GM12864 (cell line): ENCODE data around the gene ZNF532.

ENCODE experiments used
- DNase-seq: peaks from one replicate; pipeline ENCODE4 v3.0.0-alpha.2; 2011; ENCODE audit warnings: low read depth
- H3K4me3 ChIP-seq: 2 replicates; pipeline ENCODE4 v1.5.1; 2011; ENCODE audit warnings: mild to moderate bottlenecking, low read depth, low read length, control low read depth
- TF ChIP-seq, protein P1 (sequence below): IDR thresholded peaks from 2 replicates; pipeline ENCODE4 v1.5.1; 2011; ENCODE audit warnings: low read depth, mild to moderate bottlenecking, moderate library complexity, low read length, control low read depth, inconsistent platforms; ENCODE audit errors: missing control alignments

ZNF532 gene

DNA sequence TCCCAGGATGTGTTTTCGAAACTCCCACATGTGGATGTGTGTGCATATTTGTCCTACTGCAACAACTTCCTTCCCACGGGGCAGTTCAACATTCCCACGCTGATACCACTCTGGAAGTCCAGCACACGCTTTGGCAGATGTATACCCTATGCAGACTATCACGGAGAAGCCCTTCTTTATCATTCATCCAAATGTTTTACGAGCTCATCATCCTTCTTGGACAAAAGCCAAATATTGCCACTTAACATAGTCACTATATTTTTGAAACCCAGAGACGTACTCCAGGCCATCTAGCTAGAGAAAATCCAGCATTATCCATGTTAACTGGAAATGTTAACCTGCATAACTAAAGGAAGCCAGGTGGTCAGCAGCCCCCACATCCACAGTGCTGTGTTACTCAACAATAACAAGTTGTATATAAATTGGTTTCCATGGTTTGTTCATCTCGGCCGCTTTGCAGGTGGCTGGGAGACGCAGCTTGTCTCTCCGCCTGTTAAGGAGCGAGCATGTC is 131.5 kb downstream of the ZNF532 start:
- DNase-seq = no peak
- TF ChIP-seq, protein P1, sequence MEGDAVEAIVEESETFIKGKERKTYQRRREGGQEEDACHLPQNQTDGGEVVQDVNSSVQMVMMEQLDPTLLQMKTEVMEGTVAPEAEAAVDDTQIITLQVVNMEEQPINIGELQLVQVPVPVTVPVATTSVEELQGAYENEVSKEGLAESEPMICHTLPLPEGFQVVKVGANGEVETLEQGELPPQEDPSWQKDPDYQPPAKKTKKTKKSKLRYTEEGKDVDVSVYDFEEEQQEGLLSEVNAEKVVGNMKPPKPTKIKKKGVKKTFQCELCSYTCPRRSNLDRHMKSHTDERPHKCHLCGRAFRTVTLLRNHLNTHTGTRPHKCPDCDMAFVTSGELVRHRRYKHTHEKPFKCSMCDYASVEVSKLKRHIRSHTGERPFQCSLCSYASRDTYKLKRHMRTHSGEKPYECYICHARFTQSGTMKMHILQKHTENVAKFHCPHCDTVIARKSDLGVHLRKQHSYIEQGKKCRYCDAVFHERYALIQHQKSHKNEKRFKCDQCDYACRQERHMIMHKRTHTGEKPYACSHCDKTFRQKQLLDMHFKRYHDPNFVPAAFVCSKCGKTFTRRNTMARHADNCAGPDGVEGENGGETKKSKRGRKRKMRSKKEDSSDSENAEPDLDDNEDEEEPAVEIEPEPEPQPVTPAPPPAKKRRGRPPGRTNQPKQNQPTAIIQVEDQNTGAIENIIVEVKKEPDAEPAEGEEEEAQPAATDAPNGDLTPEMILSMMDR = no peak
- H3K4me3 ChIP-seq = no peak overlapping the region

GRCh38 chr18:58996696-58997095 is 132.0 kb downstream of the ZNF532 start:
- H3K4me3 ChIP-seq = no peak overlapping the region
- DNase-seq = no peak
- TF ChIP-seq, protein P1 = no peak

- TF ChIP-seq, protein P1 = no peak
- no peak overlapping the region for H3K4me3 ChIP-seq
- no peak for DNase-seq
Observed at GRCh38 chr18:58997811-58998337, 133.2 kb downstream of the ZNF532 start.

DNA sequence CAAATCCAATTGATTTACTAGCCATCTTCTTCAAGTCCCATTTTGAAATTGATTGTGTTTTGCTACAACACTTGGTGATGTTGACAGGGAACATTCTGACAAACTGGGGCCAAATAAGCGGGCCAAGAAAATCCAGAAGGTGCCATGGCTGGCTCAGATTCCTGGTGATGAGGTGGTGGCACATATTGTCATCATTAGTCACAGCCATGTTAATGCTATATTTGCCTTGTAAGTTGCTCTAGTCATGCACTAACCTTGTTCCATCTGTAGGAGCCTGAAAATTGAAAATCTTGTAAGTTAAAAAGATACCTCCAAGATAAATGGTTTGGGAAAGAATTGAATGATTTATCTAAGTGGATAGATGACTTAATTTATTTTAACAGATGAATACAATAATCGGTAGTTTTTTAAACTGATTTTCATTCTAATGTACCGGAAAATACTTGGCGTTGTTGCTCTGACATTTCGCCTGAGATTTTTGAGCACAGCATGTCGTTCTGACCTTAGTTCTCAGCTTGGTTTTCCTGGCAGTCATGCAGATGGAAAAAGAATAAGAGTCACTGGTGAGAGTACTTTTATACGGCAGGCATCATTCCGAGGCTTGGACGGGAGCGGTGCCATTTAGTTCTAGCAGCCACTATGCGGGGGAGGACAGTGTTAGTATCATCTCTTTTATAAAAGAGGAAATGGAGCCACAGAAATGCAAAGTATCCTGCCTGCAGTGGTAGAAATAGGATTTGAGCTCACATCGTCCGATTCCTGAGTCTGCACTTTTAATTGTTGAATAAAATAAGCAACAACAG is 133.9 kb downstream of the ZNF532 start:
- TF ChIP-seq, protein P1 = no peak
- DNase-seq = no peak
- H3K4me3 ChIP-seq = no peak overlapping the region

GRCh38 chr18:59001166-59001565 is 136.5 kb downstream of the ZNF532 start:
- no peak for DNase-seq
- no peak overlapping the region for H3K4me3 ChIP-seq
- TF ChIP-seq, protein P1 = no peak

- DNase-seq = no peak
- H3K4me3 ChIP-seq = no peak overlapping the region
- TF ChIP-seq, protein P1 = no peak
Observed at GRCh38 chr18:59001721-59002120, 137.0 kb downstream of the ZNF532 start.

GRCh38 chr18:59002974-59003594 is 138.4 kb downstream of the ZNF532 start:
- no peak overlapping the region for H3K4me3 ChIP-seq
- TF ChIP-seq, protein P1 = no peak
- no peak for DNase-seq
